Measurements from ENCODE around the gene CNTLN.

Gene CNTLN, protein sequence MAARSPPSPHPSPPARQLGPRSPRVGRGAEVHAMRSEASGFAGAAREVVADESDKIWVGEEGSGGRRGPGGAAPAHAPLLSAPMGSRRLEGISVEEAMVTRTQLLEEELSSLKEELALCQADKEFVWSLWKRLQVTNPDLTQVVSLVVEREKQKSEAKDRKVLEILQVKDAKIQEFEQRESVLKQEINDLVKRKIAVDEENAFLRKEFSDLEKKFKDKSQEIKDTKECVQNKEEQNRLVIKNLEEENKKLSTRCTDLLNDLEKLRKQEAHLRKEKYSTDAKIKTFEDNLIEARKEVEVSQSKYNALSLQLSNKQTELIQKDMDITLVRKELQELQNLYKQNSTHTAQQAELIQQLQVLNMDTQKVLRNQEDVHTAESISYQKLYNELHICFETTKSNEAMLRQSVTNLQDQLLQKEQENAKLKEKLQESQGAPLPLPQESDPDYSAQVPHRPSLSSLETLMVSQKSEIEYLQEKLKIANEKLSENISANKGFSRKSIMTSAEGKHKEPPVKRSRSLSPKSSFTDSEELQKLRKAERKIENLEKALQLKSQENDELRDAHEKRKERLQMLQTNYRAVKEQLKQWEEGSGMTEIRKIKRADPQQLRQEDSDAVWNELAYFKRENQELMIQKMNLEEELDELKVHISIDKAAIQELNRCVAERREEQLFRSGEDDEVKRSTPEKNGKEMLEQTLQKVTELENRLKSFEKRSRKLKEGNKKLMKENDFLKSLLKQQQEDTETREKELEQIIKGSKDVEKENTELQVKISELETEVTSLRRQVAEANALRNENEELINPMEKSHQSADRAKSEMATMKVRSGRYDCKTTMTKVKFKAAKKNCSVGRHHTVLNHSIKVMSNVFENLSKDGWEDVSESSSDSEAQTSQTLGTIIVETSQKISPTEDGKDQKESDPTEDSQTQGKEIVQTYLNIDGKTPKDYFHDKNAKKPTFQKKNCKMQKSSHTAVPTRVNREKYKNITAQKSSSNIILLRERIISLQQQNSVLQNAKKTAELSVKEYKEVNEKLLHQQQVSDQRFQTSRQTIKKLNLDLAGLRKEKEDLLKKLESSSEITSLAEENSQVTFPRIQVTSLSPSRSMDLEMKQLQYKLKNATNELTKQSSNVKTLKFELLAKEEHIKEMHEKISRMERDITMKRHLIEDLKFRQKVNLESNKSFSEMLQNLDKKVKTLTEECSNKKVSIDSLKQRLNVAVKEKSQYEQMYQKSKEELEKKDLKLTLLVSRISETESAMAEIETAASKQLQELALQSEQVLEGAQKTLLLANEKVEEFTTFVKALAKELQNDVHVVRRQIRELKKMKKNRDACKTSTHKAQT (N-terminal part only)

GRCh38 chr9:17134396-17135294 is at the start of gene CNTLN:
Gene CNTLN (plus strand): TSS chr9:17135040. CDS start chr9:17135066, 26 bp downstream.
- peak in 2 of 3 experiments; percentile 26 to 54 for DNase-seq (ENCODE audit: low read depth in 3 of 3)

- DNase-seq (ENCODE audit: low read depth in 3 of 3) = no peak
These were observed 46.3 kb upstream of the CNTLN start for GRCh38 chr9:17088566-17088965.

DNA sequence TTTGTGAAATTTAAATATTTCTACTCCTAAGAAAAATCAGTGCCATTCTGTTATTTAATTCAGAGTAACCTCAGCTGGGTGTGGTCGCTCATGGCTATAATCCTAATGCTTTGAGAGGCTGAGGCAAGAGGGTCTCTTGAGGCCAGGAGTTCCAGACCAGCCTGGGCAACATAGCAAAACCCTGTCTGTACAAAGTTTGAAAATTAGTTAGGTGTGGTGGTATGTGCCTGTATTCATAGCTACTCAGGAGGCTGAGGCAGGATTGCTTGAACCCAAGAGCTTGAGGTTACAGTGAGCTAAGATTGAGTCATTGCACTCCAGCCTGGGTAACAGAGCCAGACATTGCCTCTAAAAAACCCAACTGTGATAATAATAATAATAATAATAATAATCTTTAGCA is 44.8 kb upstream of the CNTLN start:
- no peak for DNase-seq (ENCODE audit: low read depth in 3 of 3)

DNA sequence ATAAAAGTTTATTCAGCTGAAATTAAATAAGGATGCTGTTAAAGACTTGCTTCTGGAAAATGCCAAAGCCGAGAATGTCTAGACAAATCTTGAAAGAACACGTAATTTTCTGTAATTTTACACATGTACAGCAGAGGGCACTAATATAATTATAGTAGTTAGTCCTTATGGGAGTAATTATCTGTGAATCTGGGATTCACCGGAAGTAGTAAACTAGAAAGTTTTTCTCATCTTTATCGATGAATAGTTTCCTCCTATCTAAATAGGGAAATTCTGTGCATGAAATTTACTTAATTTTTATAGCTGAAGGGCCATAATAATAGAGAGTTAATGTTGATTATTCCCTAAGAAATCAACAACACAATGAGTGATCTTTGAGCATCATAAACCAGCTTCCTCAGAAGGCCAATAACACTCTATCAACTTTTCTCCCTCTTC is 18.4 kb upstream of the CNTLN start:
- no peak for DNase-seq (ENCODE audit: low read depth in 3 of 3)

DNA sequence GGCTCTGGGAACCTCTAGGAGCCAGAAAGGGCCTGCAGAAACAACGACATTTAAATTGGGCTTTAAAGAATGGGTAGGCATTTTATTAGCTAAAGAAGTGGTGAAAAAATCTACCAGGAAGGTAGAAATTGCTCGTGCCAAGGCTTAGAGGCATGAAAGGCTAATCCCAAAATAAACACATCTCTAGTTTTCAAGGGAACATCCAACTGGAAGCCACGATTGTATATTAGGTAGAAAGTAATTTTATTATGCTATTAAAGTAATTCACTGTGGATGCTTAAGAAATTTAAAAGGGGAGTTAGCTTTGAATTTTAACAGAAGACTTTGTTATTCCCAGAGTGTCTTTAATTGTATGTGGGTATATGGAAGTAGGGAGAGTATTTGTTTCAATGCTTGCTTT is 17.5 kb upstream of the CNTLN start:
- DNase-seq (ENCODE audit: low read depth in 3 of 3) = no peak

DNA sequence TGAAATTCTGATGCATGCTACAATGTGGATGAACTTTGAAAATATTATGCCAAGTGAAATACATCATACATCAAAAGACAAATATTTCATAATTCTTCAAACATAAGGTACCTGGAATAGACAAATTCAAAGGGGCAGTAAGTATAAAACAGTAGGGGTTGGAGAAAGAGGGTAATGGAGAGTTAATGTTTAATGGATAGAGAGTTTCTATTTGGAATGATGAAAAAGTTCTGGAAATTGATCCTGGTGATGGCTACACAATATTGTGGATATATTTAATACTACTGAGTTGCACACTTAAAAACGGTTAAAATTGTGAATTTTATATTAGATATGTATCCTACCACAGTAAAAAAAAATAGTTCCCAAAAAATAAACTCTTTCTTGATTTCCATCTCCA is 14.6 kb upstream of the CNTLN start:
- no peak for DNase-seq (ENCODE audit: low read depth in 3 of 3)

- no peak for DNase-seq (ENCODE audit: low read depth in 3 of 3)
These were observed 13.6 kb upstream of the CNTLN start for GRCh38 chr9:17121264-17121663.

GRCh38 chr9:17130291-17130690 is 4.5 kb upstream of the CNTLN start:
- no peak for DNase-seq (ENCODE audit: low read depth in 3 of 3)

DNA sequence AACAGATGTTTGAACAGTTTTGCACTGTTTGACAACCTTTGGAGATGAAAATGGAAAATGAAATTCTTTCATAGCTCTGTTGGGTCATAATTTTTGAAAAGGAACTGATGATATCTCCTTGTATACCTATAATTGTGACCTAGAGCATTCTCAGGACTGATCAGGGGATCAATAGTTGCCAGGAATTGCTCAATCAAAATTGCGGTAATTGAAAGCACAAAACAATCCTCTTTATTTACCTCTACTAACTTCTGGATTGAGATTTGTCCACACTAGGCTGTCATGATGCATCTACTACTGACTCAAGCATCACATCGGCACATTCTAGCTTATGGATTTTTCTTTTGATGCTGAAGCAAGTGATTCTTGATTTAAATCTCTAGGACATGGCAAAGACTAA is 4.1 kb upstream of the CNTLN start:
- DNase-seq (ENCODE audit: low read depth in 3 of 3) = no peak

- DNase-seq (ENCODE audit: low read depth in 3 of 3) = no peak
These were observed 3.3 kb upstream of the CNTLN start for GRCh38 chr9:17131494-17131893.

GRCh38 chr9:17135295-17136160 is 688 bp downstream of the CNTLN start:
- no peak for DNase-seq (ENCODE audit: low read depth in 3 of 3)

DNA sequence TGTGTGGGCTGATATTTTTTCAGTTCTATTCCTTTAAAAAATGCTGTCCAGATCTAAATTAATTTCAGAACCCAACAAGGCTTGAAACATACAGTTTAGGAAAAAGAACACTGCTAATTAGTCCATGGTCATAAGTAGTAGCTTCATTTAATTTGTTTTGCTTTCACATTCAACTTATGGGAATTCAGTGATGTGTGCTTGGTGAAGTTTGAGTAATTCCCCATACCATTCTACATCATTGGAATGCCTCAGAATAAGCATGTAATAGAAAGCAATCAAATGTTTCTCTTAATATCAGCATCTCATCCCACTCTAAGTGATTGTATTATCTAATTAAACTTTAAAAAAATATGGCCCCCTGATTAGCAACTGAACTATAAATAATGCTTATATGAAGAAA is 2.7 kb downstream of the CNTLN start:
- no peak for DNase-seq (ENCODE audit: low read depth in 3 of 3)

DNA sequence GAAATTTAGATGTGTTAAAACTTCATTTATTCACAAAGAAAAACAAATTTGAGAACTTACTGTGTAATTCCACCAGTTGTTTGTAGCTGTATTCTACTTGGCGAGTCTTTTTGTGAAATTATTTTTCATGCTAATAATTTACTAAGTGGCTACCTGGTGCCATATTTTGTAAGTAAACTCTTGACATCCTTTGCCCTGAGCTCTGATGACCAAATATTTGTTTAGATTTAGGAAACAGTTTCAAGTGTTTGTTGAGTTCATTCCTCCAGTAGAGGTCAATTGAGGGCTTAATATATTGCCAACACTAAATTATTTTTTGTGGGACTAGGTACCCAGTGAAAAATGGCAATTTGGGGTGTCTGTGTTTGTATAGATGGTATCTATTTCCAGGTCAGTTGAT is 3.7 kb downstream of the CNTLN start:
- DNase-seq (ENCODE audit: low read depth in 3 of 3) = no peak

GRCh38 chr9:17140418-17140817 is 5.6 kb downstream of the CNTLN start:
- no peak for DNase-seq (ENCODE audit: low read depth in 3 of 3)

DNA sequence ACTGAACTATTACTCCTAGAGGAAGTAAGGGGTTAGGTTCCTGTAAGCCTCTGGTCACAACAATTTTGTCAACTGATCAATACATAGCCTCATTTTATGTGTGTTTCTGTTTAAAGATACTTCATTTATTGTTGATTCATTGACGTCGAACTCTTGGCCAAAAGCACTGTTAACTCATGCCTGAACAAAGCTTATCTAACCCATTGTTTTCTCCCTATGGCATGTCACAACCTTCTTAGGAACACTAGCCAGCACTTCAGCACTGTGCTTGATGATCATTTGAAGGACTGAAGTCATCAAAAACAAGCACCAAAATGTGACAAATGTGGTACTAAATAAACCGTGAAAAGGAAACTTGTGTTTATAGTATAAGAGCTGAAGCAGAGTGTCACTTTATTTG is 13.5 kb downstream of the CNTLN start:
- DNase-seq (ENCODE audit: low read depth in 3 of 3) = no peak

DNA sequence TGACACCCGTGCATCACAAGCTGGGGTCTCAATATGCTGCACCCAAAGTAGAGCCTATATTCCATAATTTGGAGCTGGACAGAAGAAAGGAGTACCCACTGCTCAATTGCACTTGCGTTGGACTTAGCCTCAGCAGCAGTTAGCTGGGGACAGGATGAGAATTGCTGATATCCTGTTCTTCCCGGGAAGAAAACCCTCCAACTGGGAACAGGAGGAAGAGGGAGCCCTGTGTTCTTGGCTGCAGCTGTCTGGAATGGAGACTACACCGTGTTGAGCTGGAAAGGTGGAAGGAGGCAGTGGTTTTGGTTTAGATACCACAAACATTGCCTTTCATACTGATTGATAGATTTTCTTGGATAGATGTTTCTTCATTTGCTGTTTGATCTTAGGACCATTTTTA is 24.6 kb downstream of the CNTLN start:
- DNase-seq (ENCODE audit: low read depth in 3 of 3) = no peak

- DNase-seq (ENCODE audit: low read depth in 3 of 3) = no peak
These were observed 25.5 kb downstream of the CNTLN start for GRCh38 chr9:17160327-17160726.

GRCh38 chr9:17165764-17166163 is 30.9 kb downstream of the CNTLN start:
- DNase-seq (ENCODE audit: low read depth in 3 of 3) = no peak

DNA sequence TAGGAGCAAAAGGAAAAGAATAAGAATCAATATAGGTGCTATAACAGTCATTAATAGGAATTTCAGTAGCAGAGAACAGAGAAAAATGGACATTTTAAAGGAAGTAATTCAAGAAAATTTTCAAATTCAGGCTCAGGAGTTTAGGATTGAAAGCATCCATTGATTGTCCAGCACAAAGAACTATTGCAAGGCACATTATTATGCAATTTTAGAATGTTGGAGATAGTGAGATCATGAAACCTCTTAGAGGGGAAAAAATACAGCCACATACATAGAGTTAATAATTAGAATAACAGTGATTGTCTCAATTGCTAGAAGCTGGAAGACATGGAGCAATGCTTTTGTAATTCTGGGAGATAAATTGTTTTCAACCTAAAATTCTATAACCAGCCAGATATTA is 31.5 kb downstream of the CNTLN start:
- DNase-seq (ENCODE audit: low read depth in 3 of 3) = no peak
